Measurements from ENCODE around the gene PDE7B.

PDE7B gene

DNA sequence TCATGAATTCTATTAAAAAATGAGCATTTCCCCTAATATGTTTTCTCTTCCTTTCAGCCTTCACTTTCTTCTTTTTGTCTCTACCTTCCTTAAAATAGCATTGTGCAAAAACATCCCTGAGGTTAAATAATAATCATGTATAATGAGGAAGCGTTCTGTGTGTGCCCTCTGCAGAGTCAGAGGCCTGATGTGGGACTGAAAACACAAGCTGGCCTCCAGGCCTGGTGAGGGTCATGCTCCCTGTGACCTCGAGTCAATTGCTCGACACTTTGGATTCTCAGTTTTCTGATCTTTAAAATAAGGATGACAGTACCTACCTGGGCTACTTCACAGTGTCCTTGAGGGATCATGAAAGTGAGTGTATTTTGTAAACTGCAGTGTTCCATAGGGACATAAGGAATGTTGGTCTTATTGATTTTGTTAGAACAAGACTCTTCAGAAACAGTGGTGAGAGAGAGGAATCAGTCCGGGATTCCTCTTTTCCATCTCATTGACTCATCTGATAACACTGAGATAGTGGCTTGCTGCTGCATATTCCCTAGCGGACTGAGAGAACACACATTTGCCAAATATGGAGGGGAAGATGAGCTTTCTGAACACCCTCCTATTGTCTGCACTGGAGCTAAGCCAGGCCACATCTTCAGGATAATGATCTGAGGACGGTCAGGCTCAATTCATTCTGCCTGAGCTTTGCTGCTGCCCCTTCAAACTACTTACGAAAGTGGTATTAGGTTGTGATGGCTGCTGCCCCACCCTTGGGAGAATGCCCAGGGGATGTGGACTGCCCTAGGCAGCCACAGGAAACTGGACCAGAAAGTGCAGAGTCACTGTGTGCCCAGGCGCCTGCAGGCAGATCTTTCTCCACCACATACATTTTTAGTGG is 39.6 kb upstream of the PDE7B start:
- no peak for TF ChIP-seq TAF1 (IDR thresholded peaks at IDR 0.05; ENCODE audit: borderline replicate concordance, insufficient read depth, low read length)
- no peak for TF ChIP-seq REST (IDR thresholded peaks at IDR 0.05; ENCODE audit: insufficient read depth in 1 of 2, low read depth in 2 of 2, low read length in 2 of 2)
- TF ChIP-seq SIN3A (IDR thresholded peaks at IDR 0.05; ENCODE audit: borderline replicate concordance, insufficient read depth, low read length): no peak
- TF ChIP-seq POLR2AphosphoS5 (IDR thresholded peaks at IDR 0.05; ENCODE audit: low read depth, low read length): no peak
- no peak for TF ChIP-seq FOXP2 (optimal IDR thresholded peaks at IDR 0.05; ENCODE audit: borderline replicate concordance, extremely low read depth, extremely low read length, insufficient read depth)

DNA sequence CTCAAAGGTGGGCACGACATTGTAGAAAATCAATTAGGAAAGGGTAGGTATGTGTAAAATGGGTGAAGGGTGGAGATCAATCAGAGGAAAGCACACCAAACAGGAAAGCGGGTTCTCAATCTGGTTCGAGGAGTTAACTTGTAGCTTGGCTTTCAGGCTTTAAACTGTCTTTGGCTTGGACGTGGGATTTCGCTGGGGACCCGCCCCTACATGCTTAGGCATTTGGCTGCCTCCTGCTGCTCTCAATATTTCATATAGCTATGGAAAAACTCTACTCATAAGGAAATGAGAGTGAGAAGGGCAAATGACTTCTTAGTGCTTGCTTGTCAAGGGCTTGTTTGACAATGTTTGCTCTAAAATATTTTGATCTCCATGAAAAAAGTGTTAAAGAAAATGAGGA is 38.1 kb upstream of the PDE7B start:
- no peak for TF ChIP-seq POLR2AphosphoS5 (IDR thresholded peaks at IDR 0.05; ENCODE audit: low read depth, low read length)
- TF ChIP-seq SIN3A (IDR thresholded peaks at IDR 0.05; ENCODE audit: borderline replicate concordance, insufficient read depth, low read length): no peak
- TF ChIP-seq FOXP2 (optimal IDR thresholded peaks at IDR 0.05; ENCODE audit: borderline replicate concordance, extremely low read depth, extremely low read length, insufficient read depth): no peak
- TF ChIP-seq TAF1 (IDR thresholded peaks at IDR 0.05; ENCODE audit: borderline replicate concordance, insufficient read depth, low read length): no peak

DNA sequence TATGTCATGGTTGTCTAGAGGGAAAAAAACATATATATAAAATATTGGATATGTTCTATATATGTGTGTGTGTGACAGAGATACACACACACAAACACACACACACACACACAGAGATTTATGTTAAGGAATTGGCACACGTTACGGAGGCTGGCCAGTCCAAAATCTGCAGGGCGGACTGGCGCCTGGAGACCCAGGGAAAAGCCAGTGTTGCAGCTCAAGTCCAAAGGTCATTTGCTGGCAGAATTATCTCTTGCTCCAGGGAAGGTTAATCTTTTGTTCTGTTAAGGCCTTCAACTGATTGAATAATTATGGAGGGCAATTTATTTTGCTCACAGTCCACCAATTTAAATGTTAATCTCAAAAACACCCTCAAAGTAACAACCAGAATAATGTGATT is 37.5 kb upstream of the PDE7B start:
- TF ChIP-seq FOXP2 (optimal IDR thresholded peaks at IDR 0.05; ENCODE audit: borderline replicate concordance, extremely low read depth, extremely low read length, insufficient read depth) (no peak), SIN3A (IDR thresholded peaks at IDR 0.05; ENCODE audit: borderline replicate concordance, insufficient read depth, low read length) (no peak), TAF1 (IDR thresholded peaks at IDR 0.05; ENCODE audit: borderline replicate concordance, insufficient read depth, low read length) (no peak), REST (IDR thresholded peaks at IDR 0.05; ENCODE audit: insufficient read depth in 1 of 2, low read depth in 2 of 2, low read length in 2 of 2) (no peak), POLR2AphosphoS5 (IDR thresholded peaks at IDR 0.05; ENCODE audit: low read depth, low read length) (no peak)

DNA sequence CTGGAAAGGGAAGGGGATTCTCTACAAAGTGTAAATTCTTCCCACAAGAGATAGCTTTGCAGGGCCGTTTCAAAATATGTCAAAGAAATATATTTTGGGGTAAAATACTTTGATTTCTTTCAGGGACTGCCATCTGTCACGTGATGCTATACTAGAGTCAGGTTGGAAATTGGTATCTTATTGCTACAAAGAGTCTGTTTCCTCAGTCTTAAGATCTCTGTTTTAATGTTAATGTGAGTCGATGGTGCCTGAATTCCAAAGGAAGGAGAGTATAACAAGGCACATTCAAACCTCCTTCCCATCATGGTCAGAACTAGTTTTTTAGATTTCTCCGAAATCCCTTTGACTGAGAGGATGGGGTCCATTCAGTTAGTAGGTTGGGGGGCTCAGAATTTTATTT is 36.3 kb upstream of the PDE7B start:
- no peak for TF ChIP-seq REST (IDR thresholded peaks at IDR 0.05; ENCODE audit: insufficient read depth in 1 of 2, low read depth in 2 of 2, low read length in 2 of 2)
- TF ChIP-seq TAF1 (IDR thresholded peaks at IDR 0.05; ENCODE audit: borderline replicate concordance, insufficient read depth, low read length): no peak
- no peak for TF ChIP-seq FOXP2 (optimal IDR thresholded peaks at IDR 0.05; ENCODE audit: borderline replicate concordance, extremely low read depth, extremely low read length, insufficient read depth)
- no peak for TF ChIP-seq SIN3A (IDR thresholded peaks at IDR 0.05; ENCODE audit: borderline replicate concordance, insufficient read depth, low read length)

GRCh38 chr6:135817035-135817434 is 34.5 kb upstream of the PDE7B start:
- TF ChIP-seq POLR2AphosphoS5 (IDR thresholded peaks at IDR 0.05; ENCODE audit: low read depth, low read length): no peak
- no peak for TF ChIP-seq REST (IDR thresholded peaks at IDR 0.05; ENCODE audit: insufficient read depth in 1 of 2, low read depth in 2 of 2, low read length in 2 of 2)
- TF ChIP-seq SIN3A (IDR thresholded peaks at IDR 0.05; ENCODE audit: borderline replicate concordance, insufficient read depth, low read length): no peak
- no peak for TF ChIP-seq TAF1 (IDR thresholded peaks at IDR 0.05; ENCODE audit: borderline replicate concordance, insufficient read depth, low read length)
- no peak for TF ChIP-seq FOXP2 (optimal IDR thresholded peaks at IDR 0.05; ENCODE audit: borderline replicate concordance, extremely low read depth, extremely low read length, insufficient read depth)

All from PFSK-1 (cell line).